GM12872 (cell line): ENCODE data around the gene DMRTB1.

Experiments
- TF ChIP-seq, protein P1 (sequence below): IDR thresholded peaks from 3 replicates; pipeline ENCODE4 v1.5.1; 2011; ENCODE audit warnings: low read depth, mild to moderate bottlenecking, low read length, moderate library complexity; ENCODE audit not compliant: insufficient read depth

The DMRTB1 gene

DNA sequence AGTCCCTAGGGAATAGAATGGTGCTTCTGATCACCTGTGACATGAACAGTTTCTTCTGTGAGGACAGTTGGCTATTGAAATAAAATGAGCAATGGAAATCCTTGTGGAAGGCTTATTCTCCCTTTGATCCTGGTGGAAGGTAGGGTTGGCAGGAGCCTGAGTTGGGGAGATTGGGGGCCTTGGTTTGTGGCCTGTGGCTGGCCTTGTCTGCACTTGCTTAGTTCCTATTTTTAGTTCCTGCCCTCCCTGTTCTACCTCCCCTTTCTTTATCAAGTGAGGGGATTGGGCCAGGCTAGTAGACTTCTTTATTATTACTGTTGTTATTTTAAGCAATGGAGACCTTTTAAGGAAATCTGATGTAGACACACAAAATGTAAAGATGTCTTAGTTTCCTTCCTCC lies 8.2 kb downstream of the DMRTB1 start:
- TF ChIP-seq, protein P1, sequence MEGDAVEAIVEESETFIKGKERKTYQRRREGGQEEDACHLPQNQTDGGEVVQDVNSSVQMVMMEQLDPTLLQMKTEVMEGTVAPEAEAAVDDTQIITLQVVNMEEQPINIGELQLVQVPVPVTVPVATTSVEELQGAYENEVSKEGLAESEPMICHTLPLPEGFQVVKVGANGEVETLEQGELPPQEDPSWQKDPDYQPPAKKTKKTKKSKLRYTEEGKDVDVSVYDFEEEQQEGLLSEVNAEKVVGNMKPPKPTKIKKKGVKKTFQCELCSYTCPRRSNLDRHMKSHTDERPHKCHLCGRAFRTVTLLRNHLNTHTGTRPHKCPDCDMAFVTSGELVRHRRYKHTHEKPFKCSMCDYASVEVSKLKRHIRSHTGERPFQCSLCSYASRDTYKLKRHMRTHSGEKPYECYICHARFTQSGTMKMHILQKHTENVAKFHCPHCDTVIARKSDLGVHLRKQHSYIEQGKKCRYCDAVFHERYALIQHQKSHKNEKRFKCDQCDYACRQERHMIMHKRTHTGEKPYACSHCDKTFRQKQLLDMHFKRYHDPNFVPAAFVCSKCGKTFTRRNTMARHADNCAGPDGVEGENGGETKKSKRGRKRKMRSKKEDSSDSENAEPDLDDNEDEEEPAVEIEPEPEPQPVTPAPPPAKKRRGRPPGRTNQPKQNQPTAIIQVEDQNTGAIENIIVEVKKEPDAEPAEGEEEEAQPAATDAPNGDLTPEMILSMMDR, result no peak

GRCh38 chr1:53468374-53468773 lies 9.2 kb downstream of the DMRTB1 start:
- TF ChIP-seq, protein P1, result no peak

GRCh38 chr1:53469373-53469772 lies 10.2 kb downstream of the DMRTB1 start:
- TF ChIP-seq, protein P1, result no peak

DNA sequence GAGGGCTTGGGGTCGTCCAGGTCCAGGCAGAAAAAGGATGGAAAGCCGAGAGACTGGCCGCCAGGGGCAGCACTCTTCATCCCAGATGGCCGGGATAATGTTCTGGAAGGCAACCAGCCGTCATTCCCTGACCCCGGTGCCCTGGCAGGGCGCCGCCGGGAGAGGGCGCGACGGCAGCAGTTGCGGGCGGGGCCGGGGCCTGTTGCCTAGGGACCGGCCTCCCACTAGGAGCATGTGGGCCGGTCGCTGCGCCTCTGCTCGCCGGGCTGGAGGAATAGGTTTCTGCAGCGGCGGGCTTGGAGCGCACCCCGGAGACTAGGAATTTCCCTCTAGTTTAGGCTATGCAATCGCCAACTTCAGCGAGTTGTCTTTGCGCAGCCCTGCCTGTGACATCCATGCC lies 11.0 kb downstream of the DMRTB1 start:
- TF ChIP-seq, protein P1, result no peak

GRCh38 chr1:53470584-53470983 lies 11.4 kb downstream of the DMRTB1 start:
- TF ChIP-seq, protein P1, result no peak

- TF ChIP-seq, protein P1, result no peak
Observed at GRCh38 chr1:53471000-53471399, 11.8 kb downstream of the DMRTB1 start.

DNA sequence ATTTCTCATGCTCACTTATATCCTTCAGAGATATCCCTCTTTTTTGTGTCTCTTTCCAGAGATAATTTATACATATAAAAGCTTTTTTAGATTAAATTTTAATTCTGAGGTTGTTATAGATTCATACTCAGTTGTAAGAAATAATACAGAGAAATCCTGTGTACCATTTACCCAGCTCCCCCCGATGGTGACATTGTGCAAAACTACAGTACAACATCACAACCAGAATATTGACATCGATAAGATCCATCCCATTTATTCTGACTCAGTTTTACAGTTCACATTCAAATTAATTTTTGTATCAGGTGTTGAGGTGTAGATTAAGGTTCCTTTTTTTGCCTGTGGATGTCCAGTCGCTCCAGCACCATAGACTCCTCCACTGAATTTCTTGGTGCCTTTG lies 14.3 kb downstream of the DMRTB1 start:
- TF ChIP-seq, protein P1, result 0 out of 3 replicates have a peak, but pooled peaks have one; percentile 21

GRCh38 chr1:53475664-53476063 lies 16.5 kb downstream of the DMRTB1 start:
- TF ChIP-seq, protein P1, result no peak
